HG03565 (cell line): ENCODE results near the gene HILPDA.

Source experiments
- ATAC-seq: cut with Tn5 transposase; IDR thresholded peaks from one replicate; pipeline ENCODE4 v1.9.1; 2021; ENCODE audit warnings: mild to moderate bottlenecking, moderate library complexity; ENCODE audit not compliant: unreplicated experiment

Gene HILPDA

DNA sequence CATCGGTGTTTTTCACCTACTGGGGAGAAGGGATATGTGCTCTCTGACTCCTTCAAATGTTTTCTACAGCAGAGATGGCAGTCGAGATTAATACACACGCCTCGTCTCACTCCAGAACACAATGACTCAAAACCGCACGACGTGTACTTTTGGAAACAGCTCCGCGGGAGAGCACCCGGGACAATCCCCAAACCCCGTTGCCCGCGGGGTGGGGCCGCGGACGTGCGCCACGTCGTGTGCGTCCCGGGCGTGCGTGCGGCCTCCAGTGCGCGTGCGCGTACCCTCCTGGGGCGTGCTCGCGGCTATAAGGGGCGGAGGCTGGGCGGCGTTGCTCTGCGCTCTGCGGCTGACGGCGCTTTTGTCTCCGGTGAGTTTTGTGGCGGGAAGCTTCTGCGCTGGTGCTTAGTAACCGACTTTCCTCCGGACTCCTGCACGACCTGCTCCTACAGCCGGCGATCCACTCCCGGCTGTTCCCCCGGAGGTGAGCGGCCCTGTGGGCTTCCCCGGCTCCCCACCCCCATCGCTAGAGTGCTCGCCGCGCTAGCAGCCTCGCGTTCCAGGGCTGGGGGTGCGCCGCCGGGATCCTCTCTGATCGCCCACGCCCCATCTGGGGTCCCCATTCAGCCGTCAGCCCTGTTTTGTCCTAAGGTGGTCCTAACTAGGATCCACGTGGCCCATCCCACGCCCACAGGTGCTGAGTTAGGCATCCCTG lies at the start of gene HILPDA:
TSS of gene HILPDA (plus strand) at position 336 of the 712 bp plus-strand sequence. CDS start 1,391 bp downstream, outside the sequence.
- peak; percentile 75 for ATAC-seq

GRCh38 chr7:128406314-128407232 lies 49.1 kb upstream of the HILPDA start:
- ATAC-seq = no peak

GRCh38 chr7:128407233-128407589 lies 48.5 kb upstream of the HILPDA start:
- no peak for ATAC-seq

DNA sequence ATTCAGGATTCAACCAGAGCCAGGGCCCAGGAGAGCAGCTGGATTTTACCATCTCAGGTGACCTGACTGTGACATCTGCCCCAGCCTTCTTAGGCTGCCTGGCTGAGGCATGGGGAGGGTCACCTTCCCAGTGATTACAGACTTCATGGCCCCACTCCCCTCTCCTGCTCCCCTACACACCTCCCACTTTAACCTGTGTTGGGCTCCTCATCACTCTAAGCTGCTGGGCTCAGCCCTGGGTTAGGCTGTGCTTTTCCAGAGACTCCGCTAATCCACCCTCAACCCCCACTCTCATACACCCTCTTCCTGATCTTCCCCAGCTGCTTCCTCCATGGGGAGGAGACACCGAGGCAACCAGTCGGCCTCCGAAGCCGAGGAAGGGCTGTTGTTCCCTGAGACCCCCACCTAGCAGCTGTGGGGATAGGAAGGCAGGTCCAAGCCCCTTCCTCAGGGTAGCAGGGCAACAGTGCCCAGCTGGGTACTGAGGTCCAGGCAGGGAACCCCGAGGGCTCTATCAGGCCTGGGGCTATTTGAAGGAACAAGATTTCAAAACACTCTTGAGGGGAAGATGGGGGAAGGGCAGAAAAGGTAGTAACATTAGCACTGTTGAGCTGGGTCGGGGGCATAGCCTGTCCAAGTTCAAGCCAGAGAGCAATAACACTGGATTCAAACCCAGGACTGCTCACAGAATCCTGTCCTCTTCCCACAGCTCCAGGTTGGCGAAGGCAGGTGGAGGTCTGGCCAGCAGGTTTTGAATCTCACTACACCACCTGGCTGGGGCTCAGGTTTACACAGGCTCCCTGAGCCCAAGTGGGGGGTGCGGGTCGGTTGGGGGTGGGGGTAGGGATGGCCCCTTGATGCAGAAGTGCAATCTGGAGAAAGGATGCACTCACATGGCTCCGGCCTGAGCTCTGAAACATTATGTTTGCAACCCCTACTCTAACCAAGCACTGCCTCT lies 47.6 kb upstream of the HILPDA start:
- ATAC-seq = no peak

DNA sequence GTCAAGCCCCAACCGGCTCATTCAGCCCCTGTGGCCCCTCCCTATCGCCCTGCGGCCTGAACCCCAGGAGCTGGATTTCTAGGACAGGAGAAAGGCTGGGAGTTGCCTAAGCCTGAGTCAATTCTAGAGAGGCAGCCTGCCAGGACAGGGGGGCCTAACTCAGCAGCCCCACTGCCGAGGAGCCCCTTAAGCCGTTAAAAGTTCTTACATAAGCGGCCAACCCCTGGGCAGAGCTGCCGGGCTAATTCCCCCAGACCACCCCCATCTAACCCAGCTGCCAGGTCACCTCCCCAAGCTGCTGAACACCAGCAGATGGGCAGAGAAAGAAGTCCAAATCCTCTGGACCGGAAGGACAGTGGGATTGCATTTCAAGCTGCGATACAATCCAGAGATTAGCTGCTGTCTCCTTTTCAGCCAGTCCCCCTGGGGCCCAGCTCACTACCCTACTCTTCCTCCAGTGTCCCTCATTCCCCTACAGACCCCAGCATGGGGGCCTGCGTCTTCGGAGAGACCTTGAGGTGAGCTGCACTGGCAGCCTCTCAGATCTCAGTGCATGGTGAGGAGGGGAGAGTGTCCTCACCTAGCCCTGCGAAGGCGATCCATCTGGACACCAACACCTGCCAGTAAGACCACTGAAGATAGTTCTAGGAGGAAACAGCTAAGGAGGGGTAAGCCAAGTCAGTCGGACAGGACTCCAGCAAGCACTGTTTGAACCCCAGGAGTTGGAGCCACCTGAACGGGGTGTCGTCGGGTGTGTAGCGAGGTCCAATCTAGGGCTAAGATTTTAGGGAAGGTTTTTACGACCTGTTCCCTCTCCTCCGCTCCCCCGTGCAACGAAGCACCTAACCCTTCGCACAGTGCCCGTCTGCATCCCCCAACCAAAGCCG lies 46.7 kb upstream of the HILPDA start:
- ATAC-seq = no peak

DNA sequence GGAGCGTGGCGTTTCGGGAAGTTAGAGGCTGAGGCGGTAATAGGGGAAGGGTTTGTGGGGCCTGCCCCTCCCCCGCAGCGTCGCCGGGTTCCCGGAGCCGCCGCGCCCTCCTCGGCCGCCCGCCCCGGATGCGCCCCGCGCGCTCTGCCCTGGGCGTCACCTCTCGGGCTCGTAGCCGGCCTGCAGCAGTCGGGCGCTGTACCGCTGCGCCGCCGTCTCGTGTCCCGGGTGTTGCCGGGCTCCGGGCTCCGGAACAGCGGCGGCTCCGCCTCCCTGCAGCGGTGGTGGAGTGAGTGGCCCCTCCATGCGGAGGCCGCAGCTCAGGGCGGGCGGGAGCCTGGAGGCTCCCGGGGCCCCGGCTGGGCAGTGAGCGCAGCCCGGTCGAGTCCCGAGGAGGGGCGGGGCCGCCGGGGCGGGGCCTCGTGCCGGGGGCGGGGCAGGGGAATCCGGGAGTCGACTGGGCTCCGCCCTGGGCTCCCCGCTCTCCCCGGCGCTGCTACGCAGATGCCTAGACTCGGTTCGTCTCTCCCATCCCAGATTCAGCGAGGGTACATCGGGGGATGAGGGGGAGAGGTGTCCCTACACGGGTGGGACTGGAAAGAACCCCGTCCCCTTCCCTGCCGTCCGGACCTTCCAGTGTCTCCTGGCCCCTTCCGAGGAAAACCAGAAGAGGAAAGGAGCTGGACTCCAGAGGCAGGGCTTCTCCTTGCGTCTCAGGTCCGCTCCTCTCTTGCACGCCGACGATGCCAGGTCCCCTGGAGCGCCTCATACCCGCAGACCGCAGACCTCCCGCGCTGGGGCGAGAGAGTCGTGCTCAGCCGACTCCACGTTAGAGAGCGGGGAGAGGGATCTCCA lies 45.9 kb upstream of the HILPDA start, which contains the start of gene IMPDH1:
TSS of gene IMPDH1 (minus strand) at position 387 of the 855 bp plus-strand sequence. CDS start at position 306, 81 bp downstream.
- peak; percentile 67 for ATAC-seq

- no peak for ATAC-seq
Measured at GRCh38 chr7:128410451-128410753, 45.3 kb upstream of the HILPDA start.

DNA sequence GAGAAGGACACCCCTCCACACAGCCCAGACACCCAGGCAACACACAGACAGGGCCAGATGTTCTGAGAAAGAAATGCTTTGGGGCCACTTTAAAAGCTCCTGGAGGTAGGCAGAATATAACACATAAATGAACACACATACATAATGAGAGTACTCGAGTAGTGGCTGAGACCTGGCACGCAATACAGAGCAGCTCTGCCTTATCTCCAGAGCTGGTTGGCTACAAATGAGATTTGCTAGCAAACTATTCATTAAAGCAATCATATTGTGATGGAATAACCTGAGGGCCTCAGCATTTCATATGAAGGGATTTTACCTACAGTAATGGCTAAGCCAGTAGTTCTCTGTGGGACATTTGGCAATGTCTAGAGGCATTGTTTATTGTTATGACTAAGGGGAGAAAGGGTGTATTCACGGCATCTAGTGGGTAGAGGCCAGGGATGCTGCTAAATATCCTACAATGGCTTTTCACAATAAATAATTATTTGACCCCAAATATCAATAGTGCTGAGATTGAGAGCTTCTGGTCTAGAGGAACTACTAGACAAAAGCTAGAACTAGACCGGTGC lies 40.4 kb upstream of the HILPDA start:
- ATAC-seq = no peak

- no peak for ATAC-seq
Measured at GRCh38 chr7:128417071-128417470, 38.6 kb upstream of the HILPDA start.

- ATAC-seq = no peak
Measured at GRCh38 chr7:128419257-128419656, 36.4 kb upstream of the HILPDA start.

GRCh38 chr7:128420773-128421172 lies 34.9 kb upstream of the HILPDA start:
- no peak for ATAC-seq

DNA sequence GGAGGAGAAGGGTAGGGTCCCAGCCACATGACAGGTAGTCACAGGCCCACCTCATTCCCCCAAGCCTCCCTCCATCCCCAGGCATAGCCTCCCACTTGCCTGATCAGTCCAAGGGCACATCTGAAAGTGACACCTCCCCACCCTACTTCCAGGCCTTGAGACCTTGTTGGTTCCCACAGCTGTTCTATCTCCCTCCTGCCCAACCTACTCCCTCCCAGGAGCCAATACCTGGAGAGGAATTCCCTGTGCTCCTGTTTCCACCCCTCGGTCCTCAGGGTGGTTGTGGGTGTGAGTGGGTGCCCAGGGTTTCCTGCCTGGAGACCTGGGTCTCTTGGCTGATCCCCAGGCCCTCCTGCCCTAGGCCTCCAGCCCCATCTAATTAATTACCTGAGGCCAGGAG lies 34.3 kb upstream of the HILPDA start:
- ATAC-seq = no peak

- no peak for ATAC-seq
Measured at GRCh38 chr7:128422037-128422436, 33.6 kb upstream of the HILPDA start.

DNA sequence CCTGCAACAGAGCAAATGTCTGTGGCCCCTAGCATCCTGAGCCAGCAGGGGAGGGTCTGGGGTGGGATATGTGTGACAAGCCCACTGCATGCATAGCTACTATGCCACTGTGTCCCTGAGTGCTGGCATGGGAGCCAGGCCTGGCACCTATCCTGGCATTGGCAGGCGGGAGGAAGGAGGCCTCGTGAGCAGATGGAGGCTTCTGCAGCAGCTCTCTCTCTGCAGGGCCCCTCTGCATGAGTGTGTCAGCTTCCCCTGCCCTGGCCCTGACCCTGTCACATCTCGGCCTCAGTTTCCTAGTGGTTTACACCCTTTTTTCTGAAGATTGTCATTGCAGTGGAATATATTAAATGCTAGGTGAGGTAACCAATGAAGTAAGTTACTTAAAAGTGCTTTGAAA lies 32.8 kb upstream of the HILPDA start:
- no peak for ATAC-seq

DNA sequence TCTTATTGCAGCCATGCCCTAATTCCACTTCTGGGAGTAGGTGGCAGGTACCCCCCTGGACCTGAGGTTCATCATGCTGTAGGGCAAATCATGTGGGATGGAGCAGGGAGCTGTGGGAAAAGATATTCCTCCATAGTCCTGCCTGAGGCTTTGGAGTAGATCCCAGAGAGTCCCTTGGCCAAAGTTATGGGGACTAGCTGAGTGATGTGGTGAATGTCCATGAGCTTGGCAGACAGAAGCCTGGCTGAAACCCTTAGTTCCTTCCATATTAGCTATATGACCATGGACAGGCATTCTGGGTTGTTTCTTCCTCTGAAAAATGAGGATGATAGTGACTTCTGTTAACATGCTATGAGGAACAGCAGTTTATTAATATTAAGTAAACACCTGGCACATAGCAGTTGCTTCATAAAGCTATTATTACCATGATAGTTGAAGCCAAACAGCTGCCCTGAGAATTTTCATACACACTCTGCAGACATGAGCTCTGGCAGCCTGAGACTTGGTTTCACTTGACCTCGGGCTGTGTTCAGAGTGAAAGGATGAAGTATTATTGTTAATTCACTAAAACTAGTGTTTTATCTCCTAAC lies 30.9 kb upstream of the HILPDA start:
- ATAC-seq = no peak

DNA sequence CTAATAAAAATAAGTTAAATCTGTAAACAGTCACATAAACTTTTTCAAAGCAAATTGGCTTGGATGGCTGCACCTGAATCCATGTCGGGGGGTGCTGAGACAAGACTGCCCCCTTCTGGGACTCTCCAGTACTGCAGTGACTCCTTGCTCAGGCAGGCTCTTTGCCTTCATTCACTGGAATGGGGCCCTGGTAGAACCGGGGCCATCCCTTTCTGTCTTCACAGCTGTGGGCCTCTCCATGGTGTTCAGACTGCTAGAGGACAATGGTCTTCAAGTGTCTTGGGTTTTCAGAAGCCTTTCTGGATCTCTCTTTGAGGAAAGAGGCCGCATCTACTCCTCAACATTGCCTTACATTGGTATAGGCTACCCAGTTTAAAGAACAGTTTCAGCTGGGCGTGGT lies 29.8 kb upstream of the HILPDA start:
- ATAC-seq = no peak

- no peak for ATAC-seq
Measured at GRCh38 chr7:128427289-128427891, 28.3 kb upstream of the HILPDA start.

- ATAC-seq = no peak
Measured at GRCh38 chr7:128430207-128430606, 25.5 kb upstream of the HILPDA start.
